Renal cortex interstitium (tissue), 11 donors: ENCODE results near the gene TMEM101. TPM values are rescaled to one million over a fixed set of nuclear protein-coding genes. Genes with fewer than 3 reads are reported as not detected.
"Not testable (repeated sequence)": the region's sequence is repeated elsewhere in the genome, so short reads cannot be mapped to it uniquely, and the experiment has no call there.

Experiments
- DNase-seq, 11 donors: peaks; one replicate each; pipeline ENCODE4 v3.0.0-alpha.2; 2013; ENCODE audit warnings: low read depth in 9 of 11, low spot score in 4 of 11; ENCODE audit errors: extremely low read depth in 1 of 11
- polyA plus RNA-seq, 3 donors: library from polyadenylated mRNA; unstranded; fragments of 120-200 nt; gene quantifications; one replicate each; pipeline ENCODE4 v1.2.1, GENCODE V29; 2013; ENCODE audit not compliant: insufficient read length in 3 of 3

TMEM101 gene
- polyA plus RNA-seq, 3 donors: 38.6 to 51.7 (median 43.5) TPM

- no peak for DNase-seq
Measured at GRCh38 chr17:44005527-44006271, 9.1 kb downstream of the TMEM101 start.

GRCh38 chr17:44004761-44005526 lies 9.8 kb downstream of the TMEM101 start:
- DNase-seq: no peak

- no peak for DNase-seq
Measured at GRCh38 chr17:44004077-44004760, 10.5 kb downstream of the TMEM101 start, which contains the start of gene NAGS. TSS of gene NAGS (plus strand) at chr17:44004622. CDS start at chr17:44004664, 42 bp downstream.

- DNase-seq: no peak
Measured at GRCh38 chr17:44002141-44002848, 12.5 kb downstream of the TMEM101 start.

- DNase-seq: no peak
Measured at GRCh38 chr17:44001461-44001920, 13.3 kb downstream of the TMEM101 start.

GRCh38 chr17:44000871-44001460 lies 13.8 kb downstream of the TMEM101 start:
- no peak for DNase-seq

- DNase-seq: no peak
Measured at GRCh38 chr17:44000141-44000860, 14.5 kb downstream of the TMEM101 start.

- DNase-seq: no peak
Measured at GRCh38 chr17:43999024-43999423, 15.7 kb downstream of the TMEM101 start.

- no peak for DNase-seq
Measured at GRCh38 chr17:43998552-43998951, 16.2 kb downstream of the TMEM101 start.

- DNase-seq: not testable (repeated sequence)
Measured at GRCh38 chr17:43997180-43997579, 17.6 kb downstream of the TMEM101 start.

- DNase-seq: no peak
Measured at GRCh38 chr17:43995150-43995471, 19.7 kb downstream of the TMEM101 start.

- no peak for DNase-seq
Measured at GRCh38 chr17:43994272-43995149, 20.3 kb downstream of the TMEM101 start.

GRCh38 chr17:43992641-43993040 lies 22.1 kb downstream of the TMEM101 start:
- DNase-seq: no peak

- DNase-seq: no peak
Measured at GRCh38 chr17:43988301-43988700, 26.5 kb downstream of the TMEM101 start.

GRCh38 chr17:43987131-43988021 lies 27.4 kb downstream of the TMEM101 start:
- no peak for DNase-seq

- DNase-seq: no peak
Measured at GRCh38 chr17:43986225-43986981, 28.4 kb downstream of the TMEM101 start.
